ENCODE measurements around the gene GPR146.

GPR146 gene

GRCh38 chr7:1043552-1044188 is 676 bp upstream of the GPR146 start:
- DNase-seq (ENCODE audit: low read depth, low spot score): no peak

DNA sequence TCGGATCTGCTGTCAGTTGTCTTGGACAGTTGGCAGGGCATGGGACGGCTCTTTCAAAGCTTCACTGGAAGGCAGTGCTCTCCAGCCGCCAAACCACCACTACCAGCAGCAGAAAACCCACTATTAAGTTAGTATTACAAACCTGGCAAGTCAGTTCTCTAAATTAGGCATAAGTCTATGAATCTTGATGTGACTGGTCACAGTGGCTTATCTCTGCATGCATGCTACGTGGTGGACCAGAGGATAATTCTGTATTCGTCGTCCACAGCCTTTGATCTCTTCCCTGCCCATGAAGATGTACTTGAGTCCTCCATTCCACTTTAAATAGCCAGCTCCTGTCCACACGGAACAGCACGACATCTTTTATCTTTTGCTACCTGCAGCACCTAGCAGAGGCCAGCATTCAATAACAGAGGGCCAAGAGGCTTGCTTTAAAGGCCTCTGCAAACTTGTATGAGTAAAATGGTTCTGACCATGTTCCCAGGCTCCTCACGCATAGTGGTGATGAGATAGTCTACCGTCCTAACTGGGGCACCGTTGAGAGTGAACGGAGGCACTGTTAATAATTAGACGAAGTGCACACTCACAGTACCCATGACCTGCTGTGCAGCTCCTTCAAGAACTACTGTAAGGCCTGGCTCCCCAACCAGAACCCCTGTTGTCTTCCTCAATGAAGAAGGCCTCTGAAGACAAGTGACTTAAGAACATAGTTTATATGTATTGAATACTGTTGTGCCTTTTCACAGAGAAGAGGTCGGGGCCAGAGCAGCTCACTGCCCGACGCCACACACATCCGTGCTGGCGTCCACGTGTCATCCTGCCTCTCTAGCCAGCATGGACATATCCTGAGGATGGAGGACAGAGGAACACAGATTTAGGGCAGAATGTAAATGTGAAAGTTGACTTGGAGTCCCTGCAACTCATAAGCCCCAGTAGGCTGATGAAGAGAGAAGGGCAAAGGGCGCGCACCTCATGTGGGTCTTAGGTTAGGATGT is 1.0 kb downstream of the GPR146 start:
- no peak for DNase-seq (ENCODE audit: low read depth, low spot score)

- DNase-seq (ENCODE audit: low read depth, low spot score): no peak
Measured at GRCh38 chr7:1046722-1047679, 2.7 kb downstream of the GPR146 start.

DNA sequence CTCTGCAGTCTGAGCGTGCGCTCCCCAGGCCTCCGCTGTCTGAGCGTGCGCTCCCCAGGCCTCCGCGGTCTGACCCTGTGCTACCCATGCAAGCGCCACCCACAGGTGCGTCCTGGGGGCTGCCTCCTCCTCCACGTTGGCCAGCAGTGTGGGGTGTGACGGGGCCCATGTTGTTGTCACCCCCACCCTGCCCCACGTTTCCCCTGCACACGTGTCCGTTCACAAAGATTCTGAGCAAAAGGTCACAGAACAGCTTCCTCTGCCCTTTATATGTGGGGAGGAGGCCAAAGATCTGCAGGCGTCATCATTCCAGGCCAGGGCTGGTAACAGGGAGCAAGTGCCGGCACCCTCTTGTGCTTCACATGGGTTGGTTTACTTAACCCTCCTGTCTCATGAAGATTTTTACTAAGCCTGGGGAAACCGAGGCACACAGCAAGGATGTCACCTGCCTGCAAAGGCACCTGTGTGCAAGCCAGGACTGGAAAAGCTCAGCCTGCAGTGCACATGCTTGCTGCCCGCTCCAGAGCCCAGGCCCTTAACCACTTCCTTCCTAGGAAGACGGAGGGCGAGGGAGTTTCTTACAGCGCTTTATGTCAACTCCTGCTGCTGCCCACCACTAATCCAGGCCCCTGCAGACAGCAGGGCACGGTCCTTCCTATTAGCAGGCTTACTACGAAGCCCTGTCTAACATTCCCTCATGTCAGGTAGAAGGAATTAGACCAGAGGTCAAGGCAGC is 4.8 kb downstream of the GPR146 start:
- DNase-seq (ENCODE audit: low read depth, low spot score): no peak

- no peak for DNase-seq (ENCODE audit: low read depth, low spot score)
Measured at GRCh38 chr7:1049801-1050200, 5.5 kb downstream of the GPR146 start.

GRCh38 chr7:1050254-1050906 is 6.0 kb downstream of the GPR146 start:
- DNase-seq (ENCODE audit: low read depth, low spot score): no peak

GRCh38 chr7:1050956-1051690 is 6.8 kb downstream of the GPR146 start:
- DNase-seq (ENCODE audit: low read depth, low spot score): no peak

DNA sequence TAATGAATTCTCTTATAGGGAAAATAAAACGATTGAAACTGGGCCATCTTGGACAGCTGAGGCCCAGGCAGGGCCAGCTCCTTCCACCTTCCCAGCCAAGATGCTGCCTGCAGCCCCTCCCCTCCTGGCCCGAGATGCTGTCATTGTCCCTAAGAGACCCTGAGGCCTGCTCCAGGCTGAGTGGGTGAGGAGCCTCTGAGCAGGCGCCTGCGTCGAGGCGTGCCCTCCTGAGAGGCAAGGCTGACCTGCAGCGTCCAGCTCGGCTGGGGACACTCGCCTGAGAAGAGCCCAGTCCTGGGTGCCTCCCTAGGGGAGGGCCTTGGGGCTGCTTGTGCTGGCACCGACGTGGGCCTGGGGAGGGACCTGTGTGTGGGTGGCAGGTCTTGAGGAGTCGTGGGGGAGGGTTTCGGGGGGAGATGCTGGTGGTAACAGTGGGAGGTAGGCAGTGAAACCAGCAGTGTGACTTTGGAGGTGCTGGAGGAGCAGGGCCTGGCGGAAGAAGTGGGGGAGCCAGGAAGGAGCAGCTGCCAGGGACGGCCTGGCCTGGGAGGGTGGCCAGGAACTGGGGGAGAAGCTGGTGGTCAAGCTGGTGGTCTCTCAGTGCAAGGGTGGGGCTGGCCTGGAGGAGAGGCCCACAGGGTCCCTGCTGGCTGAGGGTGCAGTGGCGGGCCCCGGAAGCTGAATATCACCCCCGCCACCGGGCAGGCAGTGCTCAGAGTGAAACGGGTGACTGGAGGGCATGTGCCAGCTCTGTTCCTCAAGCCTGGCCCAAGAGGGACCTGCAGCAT is 7.9 kb downstream of the GPR146 start:
- no peak for DNase-seq (ENCODE audit: low read depth, low spot score)

DNA sequence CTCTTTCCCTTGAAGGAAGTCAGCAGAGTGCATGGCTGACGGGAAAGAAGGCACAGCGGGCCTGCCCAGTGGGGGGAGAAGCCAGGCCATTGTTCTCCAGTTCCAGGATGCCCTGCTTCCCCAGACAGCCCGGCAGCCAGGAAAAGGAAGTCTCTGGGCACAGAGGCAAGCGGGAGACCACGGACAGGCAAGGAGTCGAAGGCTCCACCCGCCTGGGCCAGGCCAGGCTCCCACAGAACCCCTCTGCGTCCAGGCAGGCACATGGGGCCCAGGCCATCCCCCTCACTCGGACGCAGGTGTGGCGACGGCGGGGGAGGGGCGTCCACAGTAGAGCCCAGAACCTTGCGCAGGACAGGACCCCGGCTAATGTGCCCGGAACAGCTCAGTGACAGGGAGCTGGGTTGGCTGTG is 8.7 kb downstream of the GPR146 start:
- no peak for DNase-seq (ENCODE audit: low read depth, low spot score)

DNA sequence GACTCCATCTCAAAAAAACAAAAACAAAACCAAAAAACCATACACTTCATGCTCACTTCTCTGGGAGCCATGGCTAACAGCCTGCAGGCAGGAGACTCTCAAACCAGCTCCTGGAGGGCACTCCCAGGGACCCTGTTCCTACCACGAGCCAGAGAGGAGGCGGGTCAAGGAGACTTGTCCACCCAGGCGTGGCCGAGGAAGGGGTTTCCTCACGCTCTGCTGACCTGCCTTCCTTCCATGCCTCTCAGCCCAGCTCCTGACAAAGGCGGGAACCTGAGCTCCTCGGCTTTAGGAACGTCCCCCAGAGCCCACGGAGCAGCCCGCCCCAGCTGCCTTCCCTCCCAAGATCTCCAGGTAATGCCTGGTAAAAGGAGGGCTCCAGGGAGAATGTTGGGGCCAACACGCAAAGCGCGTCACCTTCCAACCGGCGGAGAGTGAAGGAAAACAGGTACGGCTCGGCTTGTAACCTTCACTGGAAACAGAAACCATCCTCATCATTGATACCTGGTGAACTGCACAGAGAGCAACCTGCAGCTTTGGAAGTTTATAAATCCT is 9.5 kb downstream of the GPR146 start:
- DNase-seq (ENCODE audit: low read depth, low spot score): no peak

GRCh38 chr7:1054438-1054837 is 10.1 kb downstream of the GPR146 start:
- no peak for DNase-seq (ENCODE audit: low read depth, low spot score)

DNA sequence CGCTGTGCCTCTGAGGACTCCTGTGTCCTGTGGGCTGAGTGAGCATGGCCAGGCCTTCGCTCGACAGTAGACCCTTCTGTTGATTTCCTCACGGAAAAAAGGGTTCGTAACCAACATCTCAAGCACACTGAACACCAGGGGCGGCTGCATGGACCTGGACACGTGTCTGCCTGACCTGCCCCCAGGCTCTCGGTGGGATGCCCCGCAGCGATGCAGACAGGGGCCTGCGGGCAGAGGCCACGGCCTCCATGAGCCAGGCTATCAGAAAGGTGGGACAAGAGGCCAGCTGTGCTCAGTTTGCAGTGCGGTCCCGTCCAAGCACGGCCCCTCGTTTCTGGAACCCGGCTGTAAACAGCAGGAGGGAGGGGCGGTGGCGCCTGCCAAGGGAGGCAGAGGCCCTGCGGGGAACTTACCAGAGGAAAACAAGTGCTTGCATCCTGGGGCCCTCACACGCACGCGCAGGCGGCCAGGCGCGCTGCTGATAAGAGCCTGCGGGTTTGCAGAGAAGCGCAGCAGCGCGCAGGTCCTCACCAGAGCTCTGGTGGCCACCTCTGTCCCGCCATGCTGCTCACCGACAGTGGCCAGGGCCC is 10.6 kb downstream of the GPR146 start:
- no peak for DNase-seq (ENCODE audit: low read depth, low spot score)

GRCh38 chr7:1055491-1055955 is 11.2 kb downstream of the GPR146 start:
- no peak for DNase-seq (ENCODE audit: low read depth, low spot score)

GRCh38 chr7:1055956-1056784 is 11.8 kb downstream of the GPR146 start:
- DNase-seq (ENCODE audit: low read depth, low spot score): no peak

DNA sequence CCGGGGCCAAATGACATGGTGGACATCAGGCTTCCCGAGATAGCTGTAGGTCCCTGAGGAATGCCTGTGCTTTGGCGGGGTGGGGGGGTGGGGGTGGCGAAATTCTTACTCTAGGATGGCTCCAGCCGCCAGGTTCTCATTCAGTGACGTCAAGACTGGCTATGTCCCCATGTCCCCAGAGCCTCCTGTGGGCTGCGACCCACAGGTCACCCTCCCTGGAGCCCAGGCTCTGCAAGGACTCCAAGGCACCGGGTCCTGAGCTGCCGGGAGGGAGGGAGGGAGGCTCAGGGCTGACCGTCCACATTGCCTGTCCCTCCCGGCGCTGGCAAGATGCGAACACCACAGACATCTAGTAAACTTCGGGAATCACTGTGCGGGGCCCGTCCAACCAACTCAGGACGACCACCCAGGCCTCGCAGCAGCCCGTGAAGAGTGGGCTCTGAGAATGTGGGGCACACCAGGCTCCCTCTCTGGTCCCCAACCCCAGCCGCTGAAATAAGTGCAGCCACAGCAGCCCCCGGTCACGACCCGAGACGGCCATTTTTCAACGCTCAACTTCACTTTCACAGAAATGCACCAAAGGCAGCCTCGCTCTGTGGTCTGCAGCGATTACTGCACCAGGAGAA is 12.6 kb downstream of the GPR146 start:
- no peak for DNase-seq (ENCODE audit: low read depth, low spot score)

- no peak for DNase-seq (ENCODE audit: low read depth, low spot score)
Measured at GRCh38 chr7:1057416-1058291, 13.3 kb downstream of the GPR146 start.
